SK-N-SH treated with all-trans-retinoic acid at 6 μM for 48 hours (cell line): ENCODE data around the gene KLHL35.

ENCODE experiments used
- ATAC-seq: fragments of 200-7000 bp; cut with Tn5 transposase; 3 replicates; pipeline ENCODE4 v1.9.1; 2020; ENCODE audit warnings: mild to moderate bottlenecking, moderate library complexity
- ARNTL ChIP-seq: fragments of 450-650 bp; formaldehyde crosslinking; IDR thresholded peaks from 2 replicates; pipeline ENCODE4 v1.5.0; 2020; ENCODE audit warnings: low read depth, mild to moderate bottlenecking, moderate library complexity, borderline replicate concordance
- CREB5 ChIP-seq: fragments of 250-450 bp; sonication (Bioruptor Pico); IDR thresholded peaks from 2 replicates; pipeline ENCODE4 v1.5.1; 2020; ENCODE audit warnings: low read depth, mild to moderate bottlenecking, moderate library complexity
- CSDC2 ChIP-seq: fragments of 250-450 bp; sonication (Bioruptor Pico); IDR thresholded peaks from 2 replicates; pipeline ENCODE4 v1.5.0; 2020; ENCODE audit warnings: mild to moderate bottlenecking, moderate library complexity
- CSRNP3 ChIP-seq: fragments of 250-450 bp; sonication (Bioruptor Pico); IDR thresholded peaks from 2 replicates; pipeline ENCODE4 v1.5.1; 2021; ENCODE audit warnings: mild to moderate bottlenecking, moderate library complexity
- ESRRG ChIP-seq: fragments of 250-450 bp; sonication (Bioruptor Pico); IDR thresholded peaks from 2 replicates; pipeline ENCODE4 v1.6.1; 2021; ENCODE audit warnings: mild to moderate bottlenecking
- GLIS3 ChIP-seq: fragments of 250-450 bp; sonication (Bioruptor Pico); IDR thresholded peaks from 2 replicates; pipeline ENCODE4 v1.5.0; 2020; ENCODE audit warnings: mild to moderate bottlenecking, moderate library complexity
- ISL1 ChIP-seq: fragments of 250-450 bp; sonication (Bioruptor Pico); IDR thresholded peaks from 2 replicates; pipeline ENCODE4 v2.1.2; 2022; ENCODE audit warnings: mild to moderate bottlenecking, moderate library complexity
- OSR1 ChIP-seq: fragments of 250-450 bp; sonication (Bioruptor Pico); IDR thresholded peaks from 2 replicates; pipeline ENCODE4 v1.8.0; 2022; ENCODE audit warnings: moderate library complexity, mild to moderate bottlenecking, inconsistent platforms
- PATZ1 ChIP-seq: fragments of 250-450 bp; sonication (Bioruptor Pico); IDR thresholded peaks from 2 replicates; pipeline ENCODE4 v1.8.0; 2020; ENCODE audit warnings: mild to moderate bottlenecking, moderate library complexity, borderline replicate concordance
- POU6F1 ChIP-seq: fragments of 250-450 bp; sonication (Bioruptor Pico); IDR thresholded peaks from 2 replicates; pipeline ENCODE4 v1.8.0; 2021; ENCODE audit warnings: low read depth, mild to moderate bottlenecking, moderate library complexity, borderline replicate concordance
- PPARA ChIP-seq: fragments of 250-450 bp; sonication (Bioruptor Pico); IDR thresholded peaks from 2 replicates; pipeline ENCODE4 v1.5.0; 2020; ENCODE audit warnings: mild to moderate bottlenecking, borderline replicate concordance
- SNAI2 ChIP-seq: fragments of 250-450 bp; sonication (Bioruptor Pico); IDR thresholded peaks from 2 replicates; pipeline ENCODE4 v1.5.0; 2020; ENCODE audit warnings: mild to moderate bottlenecking, moderate library complexity
- TCF4 ChIP-seq: fragments of 250-450 bp; sonication (Bioruptor Pico); IDR thresholded peaks from 2 replicates; pipeline ENCODE4 v1.8.0; 2021; ENCODE audit warnings: mild to moderate bottlenecking, moderate library complexity, borderline replicate concordance
- TOX ChIP-seq: fragments of 250-450 bp; sonication (Bioruptor Pico); IDR thresholded peaks from 2 replicates; pipeline ENCODE4 v1.8.0; 2021; ENCODE audit warnings: mild to moderate bottlenecking, moderate library complexity, borderline replicate concordance
- TSHZ2 ChIP-seq: fragments of 250-450 bp; sonication (Bioruptor Pico); IDR thresholded peaks from 2 replicates; pipeline ENCODE4 v1.5.0; 2020; ENCODE audit warnings: mild to moderate bottlenecking, moderate library complexity
- ZFP3 ChIP-seq: fragments of 250-450 bp; sonication (Bioruptor Pico); IDR thresholded peaks from 2 replicates; pipeline ENCODE4 v1.5.0; 2020; ENCODE audit warnings: mild to moderate bottlenecking, moderate library complexity
- ZFP30 ChIP-seq: fragments of 450-650 bp; formaldehyde crosslinking; IDR thresholded peaks from 2 replicates; pipeline ENCODE4 v1.5.0; 2022; ENCODE audit warnings: mild to moderate bottlenecking, moderate library complexity
- ZNF565 ChIP-seq: fragments of 450-650 bp; formaldehyde crosslinking; conservative IDR thresholded peaks from 2 replicates; pipeline ENCODE4 v1.5.0; 2020; ENCODE audit warnings: low read depth, mild to moderate bottlenecking, moderate library complexity
- ZNF70 ChIP-seq: fragments of 450-650 bp; formaldehyde crosslinking; IDR thresholded peaks from 2 replicates; pipeline ENCODE4 v1.5.0; 2020; ENCODE audit warnings: mild to moderate bottlenecking, moderate library complexity
- ZNF8 ChIP-seq: fragments of 450-650 bp; formaldehyde crosslinking; IDR thresholded peaks from 2 replicates; pipeline ENCODE4 v1.5.0; 2020; ENCODE audit warnings: mild to moderate bottlenecking, moderate library complexity

The KLHL35 gene

GRCh38 chr11:75403983-75404658 lies 28.9 kb downstream of the KLHL35 start (continued):
- TF ChIP-seq CSRNP3 = no peak
- TF ChIP-seq, all 23 proteins: peak for 0

GRCh38 chr11:75403037-75403436 lies 30.0 kb downstream of the KLHL35 start:
- ATAC-seq = no peak
- TF ChIP-seq ZNF565 = no peak
- no peak for TF ChIP-seq GLIS3
- no peak for TF ChIP-seq ARNTL (CRISPR knock-in tag)
- TF ChIP-seq ZNF8 (CRISPR knock-in tag) = no peak
- no peak for TF ChIP-seq ZNF70 (CRISPR knock-in tag)
- no peak for TF ChIP-seq SNAI2 (CRISPR knock-in tag)
- TF ChIP-seq PATZ1 (CRISPR knock-in tag) = no peak
- no peak for TF ChIP-seq TCF4
- no peak for TF ChIP-seq OSR1
- no peak for TF ChIP-seq ZFP3
- no peak for TF ChIP-seq TSHZ2 (CRISPR knock-in tag)
- no peak for TF ChIP-seq PPARA
- TF ChIP-seq CREB5 (CRISPR knock-in tag) = no peak
- TF ChIP-seq TOX (CRISPR knock-in tag) = no peak
- TF ChIP-seq CSDC2 (CRISPR knock-in tag) = no peak
- TF ChIP-seq POU6F1 = no peak
- no peak for TF ChIP-seq CSRNP3
- TF ChIP-seq ISL1 = no peak
- TF ChIP-seq ESRRG (CRISPR knock-in tag) = no peak
- TF ChIP-seq ZFP30 = no peak
